Cardiac fibroblast (primary cell): ENCODE results near the gene TPP1.

Experiments used
- DNase-seq, 2 donors: peaks; one replicate each; pipeline versions ENCODE4 v3.0.0 to v3.0.0-alpha.2; 2010; ENCODE audit warnings: low read depth in 2 of 2
- H3K4me3 ChIP-seq, 2 donors: replicated peaks in 1 of 2; 1 replicate in 1 of 2; 2 replicates in 1 of 2; pipeline ENCODE4 v1.5.1; 2011; ENCODE audit warnings: low read depth in 2 of 2, low read length in 2 of 2, mild to moderate bottlenecking in 2 of 2, moderate library complexity in 1 of 2
- TF ChIP-seq, protein P1 (sequence below): IDR thresholded peaks from one replicate; pipeline ENCODE4 v1.5.1; 2011; ENCODE audit warnings: low read depth, mild to moderate bottlenecking, low read length, inconsistent platforms

The TPP1 gene

DNA sequence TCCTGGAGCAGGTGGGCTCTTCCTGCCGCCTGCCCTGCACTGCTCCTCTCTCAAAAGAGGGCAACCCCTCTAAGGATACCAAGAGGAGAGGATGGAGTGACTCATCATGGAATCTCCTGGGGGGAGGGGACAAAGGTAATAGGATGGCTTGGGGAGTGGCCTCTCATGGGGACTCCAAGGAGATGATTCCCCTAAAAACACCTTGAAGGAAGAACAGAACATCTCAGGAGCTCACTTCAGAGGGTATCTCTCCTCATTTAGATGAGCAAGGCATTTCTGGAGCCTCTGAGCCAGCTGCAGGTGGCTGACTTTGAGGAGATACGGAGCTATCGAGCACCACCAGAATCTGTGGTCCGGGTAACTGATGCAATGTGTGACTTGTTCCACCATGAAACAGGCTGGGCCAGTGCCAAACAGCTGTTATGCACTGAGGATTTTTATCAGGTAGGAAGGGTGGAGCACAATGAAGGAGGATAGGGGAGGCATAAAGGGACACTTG is 56.1 kb downstream of the TPP1 start:
- TF ChIP-seq, protein P1, sequence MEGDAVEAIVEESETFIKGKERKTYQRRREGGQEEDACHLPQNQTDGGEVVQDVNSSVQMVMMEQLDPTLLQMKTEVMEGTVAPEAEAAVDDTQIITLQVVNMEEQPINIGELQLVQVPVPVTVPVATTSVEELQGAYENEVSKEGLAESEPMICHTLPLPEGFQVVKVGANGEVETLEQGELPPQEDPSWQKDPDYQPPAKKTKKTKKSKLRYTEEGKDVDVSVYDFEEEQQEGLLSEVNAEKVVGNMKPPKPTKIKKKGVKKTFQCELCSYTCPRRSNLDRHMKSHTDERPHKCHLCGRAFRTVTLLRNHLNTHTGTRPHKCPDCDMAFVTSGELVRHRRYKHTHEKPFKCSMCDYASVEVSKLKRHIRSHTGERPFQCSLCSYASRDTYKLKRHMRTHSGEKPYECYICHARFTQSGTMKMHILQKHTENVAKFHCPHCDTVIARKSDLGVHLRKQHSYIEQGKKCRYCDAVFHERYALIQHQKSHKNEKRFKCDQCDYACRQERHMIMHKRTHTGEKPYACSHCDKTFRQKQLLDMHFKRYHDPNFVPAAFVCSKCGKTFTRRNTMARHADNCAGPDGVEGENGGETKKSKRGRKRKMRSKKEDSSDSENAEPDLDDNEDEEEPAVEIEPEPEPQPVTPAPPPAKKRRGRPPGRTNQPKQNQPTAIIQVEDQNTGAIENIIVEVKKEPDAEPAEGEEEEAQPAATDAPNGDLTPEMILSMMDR = no peak
- no peak overlapping the region for H3K4me3 ChIP-seq
- no peak for DNase-seq
